Peyer's patch (tissue), 4 donors: Measurements from ENCODE around the gene FBH1.

ENCODE experiments used
- CTCF ChIP-seq, 6 experiments: fragments of 450-650 bp in 4 of 6; fragments of 200-600 bp in 2 of 6; sonication (generic) in 1 of 6; IDR thresholded peaks; one replicate each; pipeline ENCODE4 v1.5.1; 2017 to 2019; ENCODE audit warnings: antibody characterized with exemption in 6 of 6, mild to moderate bottlenecking in 3 of 6, moderate library complexity in 1 of 6
- POLR2A ChIP-seq, 2 donors: fragments of 450-650 bp; IDR thresholded peaks; one replicate each; pipeline ENCODE4 v1.5.1; 2017; ENCODE audit warnings: antibody characterized with exemption in 2 of 2, mild to moderate bottlenecking in 2 of 2, moderate library complexity in 2 of 2

- no peak for TF ChIP-seq POLR2A (IDR thresholded peaks at IDR 0.05)
- TF ChIP-seq CTCF (IDR thresholded peaks at IDR 0.05): no peak
Observed at GRCh38 chr10:5896208-5897052, 6.4 kb downstream of the FBH1 start.
